Measurements from ENCODE around the gene CDCA4.

- no peak for TF ChIP-seq EZH2 (IDR thresholded peaks at IDR 0.05; ENCODE audit: borderline replicate concordance)
- no peak for TF ChIP-seq CTCF (IDR thresholded peaks at IDR 0.05; ENCODE audit: poor library complexity)
- no peak for TF ChIP-seq EZH2phosphoT487 (IDR thresholded peaks at IDR 0.05; ENCODE audit: low read depth, severe bottlenecking, unreplicated experiment)
Observed at GRCh38 chr14:105018414-105018813, 2.5 kb downstream of the CDCA4 start.

Measured in hepatocyte (in vitro differentiated cells).